H7 (cell line): Measurements from ENCODE around the gene SORBS2. TPM values are rescaled to one million over a fixed set of nuclear protein-coding genes. Genes with fewer than 3 reads are reported as not detected.

Source experiments
- DNase-seq: peaks from one replicate; pipeline ENCODE4 v3.0.0; 2012
- H3K27me3 ChIP-seq: 2 replicates; pipeline ENCODE4 v1.6.0; 2011; ENCODE audit warnings: mild to moderate bottlenecking, low read length; ENCODE audit not compliant: control insufficient read depth, insufficient read depth
- H3K36me3 ChIP-seq: replicated peaks from 2 replicates; pipeline ENCODE4 v1.5.1; 2011; ENCODE audit warnings: low read length; ENCODE audit not compliant: control insufficient read depth, insufficient read depth
- H3K4me3 ChIP-seq: 2 replicates; pipeline ENCODE4 v1.5.1; 2011; ENCODE audit warnings: low read depth, mild to moderate bottlenecking, control low read depth, low read length, moderate library complexity; ENCODE audit not compliant: insufficient read depth
- total RNA-seq: library from RNA; depleted of rRNA; stranded (reverse); fragments of >200 nt; shearing (Covaris generic); gene quantifications from 2 replicates; pipeline ENCODE4 v1.2.3, GENCODE V29; 2014

Gene SORBS2
- total RNA-seq, 1 experiment from 2014 or later = 6.8 TPM

DNA sequence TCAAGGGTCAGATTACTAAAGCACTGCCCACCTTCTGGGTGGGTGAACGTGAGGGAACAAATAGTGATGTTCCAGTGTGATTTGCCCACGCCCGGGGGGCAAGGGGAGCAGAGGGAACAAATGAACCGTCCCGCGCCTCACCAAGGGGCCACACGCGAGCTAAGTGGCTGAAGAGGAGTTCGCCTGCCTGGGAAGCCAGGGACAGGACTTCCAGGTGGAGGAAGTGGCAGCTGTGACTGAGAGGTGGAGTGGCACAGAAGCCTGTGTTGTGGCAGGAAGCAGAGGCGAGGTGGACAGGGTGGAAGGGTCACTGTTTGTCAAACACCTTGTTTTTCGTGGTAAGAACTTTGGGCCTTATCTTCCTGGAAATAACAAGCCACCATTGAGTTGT lies 9.0 kb upstream of the SORBS2 start:
- no peak for DNase-seq
- no peaks in the 10 kb centered on the region for H3K27me3 ChIP-seq
- H3K36me3 ChIP-seq = no peaks in the 10 kb centered on the region
- H3K4me3 ChIP-seq = no peak overlapping the region

DNA sequence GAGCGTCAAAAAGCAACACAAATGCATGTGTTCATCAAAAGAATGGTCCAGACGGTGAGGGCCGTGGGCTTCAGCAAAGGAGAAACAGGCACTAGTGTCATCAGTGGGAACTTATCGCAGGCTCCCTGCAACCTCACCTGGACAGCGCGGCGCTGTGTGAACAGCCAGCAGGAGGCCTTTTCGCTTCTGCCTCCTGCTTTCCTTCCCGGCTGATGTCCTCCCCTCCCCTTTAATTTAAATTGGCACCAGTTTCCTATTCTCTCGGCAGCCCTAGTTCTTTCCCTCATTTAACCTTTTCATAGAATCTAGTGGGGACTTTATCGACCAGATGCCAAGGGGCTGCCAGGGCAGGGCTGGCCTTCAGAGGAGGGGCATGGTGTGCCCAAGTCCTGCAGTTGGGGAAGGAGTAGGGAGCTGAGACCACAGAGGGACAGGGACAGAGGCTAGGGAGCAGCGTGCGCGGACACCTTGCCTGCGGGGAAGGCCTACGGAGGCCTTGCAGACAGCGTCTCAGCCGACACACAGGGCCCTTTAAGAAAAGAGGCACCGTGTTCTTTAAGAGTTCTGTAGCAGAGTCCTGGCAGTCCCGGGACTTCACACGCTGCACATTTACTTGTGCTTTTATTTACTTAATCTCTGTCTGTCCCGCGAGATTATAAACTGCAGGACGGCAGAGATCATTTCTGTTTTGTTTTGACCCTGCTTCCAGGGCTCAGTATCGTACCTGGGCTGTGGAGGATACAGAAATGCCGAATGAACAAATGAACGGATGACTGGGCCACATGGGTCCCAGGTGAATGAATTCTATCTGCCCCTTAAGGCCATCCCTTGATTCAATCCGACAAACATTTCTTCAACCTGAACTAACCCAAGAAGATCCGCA lies 8.4 kb upstream of the SORBS2 start:
- peak; percentile 48 for DNase-seq
- Histone ChIP-seq H3K27me3 (no peaks in the 10 kb centered on the region), H3K36me3 (no peaks in the 10 kb centered on the region), H3K4me3 (no peak overlapping the region)

DNA sequence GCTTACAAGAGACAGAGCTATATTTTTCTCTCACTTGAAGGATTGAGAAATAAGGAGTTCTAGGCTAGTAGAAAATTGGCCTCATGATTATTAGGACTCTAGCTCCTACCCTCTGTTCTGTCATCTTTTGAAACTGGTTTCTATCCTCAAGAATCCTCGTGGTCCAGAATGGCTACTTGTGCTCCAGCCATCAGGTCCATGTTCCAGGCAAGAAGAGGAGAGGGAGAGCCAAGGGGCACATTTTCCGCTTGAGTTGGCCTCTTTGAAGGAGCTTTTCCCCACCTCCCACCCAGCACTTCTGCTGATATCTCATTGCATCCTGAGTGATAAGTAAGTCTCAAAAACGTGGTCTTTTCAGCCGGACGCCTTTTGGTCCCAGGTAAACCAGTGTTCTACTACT lies 7.2 kb upstream of the SORBS2 start:
- no peaks in the 10 kb centered on the region for H3K27me3 ChIP-seq
- no peaks in the 10 kb centered on the region for H3K36me3 ChIP-seq
- no peak overlapping the region for H3K4me3 ChIP-seq
- DNase-seq = no peak

DNA sequence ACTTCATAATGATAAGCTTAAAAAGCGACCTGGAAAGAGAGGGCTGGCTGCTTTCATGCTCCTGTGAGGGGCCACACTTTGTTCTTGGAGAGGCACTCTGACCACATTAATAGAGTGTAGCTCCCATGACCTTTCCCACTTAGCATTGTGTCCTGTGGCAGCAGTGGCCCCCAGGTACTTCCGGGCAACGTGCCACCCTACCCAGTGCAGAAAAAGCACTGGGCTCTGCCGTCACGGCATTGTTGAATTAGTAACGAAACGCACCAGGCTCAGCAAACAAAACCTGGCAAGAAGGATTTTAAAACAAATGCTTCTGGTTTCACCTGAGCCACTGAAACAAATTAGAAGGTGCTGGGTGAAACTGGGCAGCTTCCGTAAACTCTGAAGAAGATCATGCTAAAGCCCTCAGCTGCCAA lies 5.4 kb upstream of the SORBS2 start:
- no peak overlapping the region for H3K4me3 ChIP-seq
- no peak for DNase-seq
- no peaks in the 10 kb centered on the region for H3K27me3 ChIP-seq
- no peaks in the 10 kb centered on the region for H3K36me3 ChIP-seq

DNA sequence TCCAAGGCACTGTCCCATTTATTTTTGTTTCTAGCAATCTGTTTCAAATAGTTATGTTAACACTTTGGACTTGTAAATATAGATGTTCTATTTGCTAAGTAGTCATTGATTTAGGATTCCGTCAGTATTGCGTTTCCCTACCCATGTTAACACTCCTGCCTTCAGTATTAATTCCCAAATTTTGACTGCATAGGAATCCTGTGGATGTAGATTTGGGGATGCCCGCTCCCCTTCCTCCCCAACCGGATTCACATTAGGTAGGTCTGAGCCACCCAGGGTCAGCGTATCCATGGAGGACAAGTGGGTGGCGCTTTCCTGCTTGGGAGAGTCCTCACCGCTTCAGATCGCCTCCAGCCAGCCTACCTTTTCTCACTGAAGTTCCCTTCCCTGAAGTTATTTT lies 1.1 kb upstream of the SORBS2 start:
- H3K27me3 ChIP-seq = no peaks in the 10 kb centered on the region
- no peak overlapping the region for H3K4me3 ChIP-seq
- no peaks in the 10 kb centered on the region for H3K36me3 ChIP-seq
- DNase-seq = no peak

DNA sequence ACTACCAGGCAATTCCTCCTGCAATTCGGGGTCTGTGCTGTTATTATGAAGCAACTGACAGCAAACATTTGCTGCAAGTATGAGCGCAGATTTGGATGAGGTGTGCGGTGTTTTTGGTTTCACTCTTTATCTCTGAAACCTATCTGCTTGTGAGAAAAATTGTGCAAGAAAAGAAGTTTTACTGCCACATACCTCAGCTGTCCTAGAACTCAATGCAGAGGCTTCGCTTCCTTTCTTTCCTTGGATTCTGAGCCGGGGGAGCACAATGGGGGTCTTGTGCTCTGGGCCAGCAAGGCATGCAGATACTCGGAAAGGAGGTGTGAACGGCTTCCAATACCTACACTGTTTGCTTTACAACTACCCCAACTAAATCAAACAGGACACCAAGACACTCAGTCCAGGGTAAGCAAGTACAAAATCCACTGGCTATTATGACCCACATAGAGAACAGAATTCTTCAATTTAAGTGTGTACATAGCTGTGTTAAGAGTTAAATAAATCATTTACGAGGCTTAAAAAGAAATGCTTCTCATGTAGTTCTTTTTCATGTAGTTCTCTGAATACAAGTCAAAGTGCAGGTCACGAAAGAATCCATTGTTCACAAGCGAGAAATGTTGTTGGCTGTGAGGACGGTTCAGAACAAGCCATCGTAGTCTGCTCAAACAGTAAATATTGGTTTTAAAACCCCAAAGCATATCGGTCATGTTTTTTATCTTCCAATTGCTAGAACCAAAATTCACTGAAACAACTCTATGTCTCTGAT lies 1.1 kb downstream of the SORBS2 start:
- Histone ChIP-seq H3K27me3 (no peaks in the 10 kb centered on the region), H3K4me3 (no peak overlapping the region), H3K36me3 (no peaks in the 10 kb centered on the region)
- DNase-seq = peak; percentile 58

DNA sequence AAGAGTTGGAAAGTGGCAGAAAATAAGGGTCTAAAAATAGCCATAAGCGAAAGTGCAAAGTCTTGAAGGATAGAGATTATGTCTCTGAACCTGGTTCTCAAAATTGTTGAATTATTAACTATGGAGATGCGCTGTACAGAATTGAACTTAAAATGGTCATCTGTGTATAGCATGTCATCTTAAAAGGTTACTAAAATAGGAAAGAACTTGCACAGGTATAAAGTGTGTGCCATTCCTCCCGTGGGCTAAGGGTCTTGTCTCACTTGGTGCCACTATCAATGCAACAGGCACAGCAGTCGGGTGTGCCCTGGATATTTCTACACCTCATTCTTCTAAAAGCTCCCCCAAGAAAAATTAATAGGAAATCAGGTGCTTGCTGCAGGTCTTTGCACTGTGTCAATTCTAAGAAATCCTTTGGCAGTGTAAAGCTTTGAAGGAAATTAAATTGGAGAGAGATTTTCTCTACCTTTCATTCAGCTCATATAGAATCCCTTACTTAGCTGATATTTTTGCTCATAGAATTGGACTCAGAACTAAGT lies 2.4 kb downstream of the SORBS2 start:
- no peaks in the 10 kb centered on the region for H3K27me3 ChIP-seq
- no peak overlapping the region for H3K4me3 ChIP-seq
- H3K36me3 ChIP-seq = no peaks in the 10 kb centered on the region
- no peak for DNase-seq

DNA sequence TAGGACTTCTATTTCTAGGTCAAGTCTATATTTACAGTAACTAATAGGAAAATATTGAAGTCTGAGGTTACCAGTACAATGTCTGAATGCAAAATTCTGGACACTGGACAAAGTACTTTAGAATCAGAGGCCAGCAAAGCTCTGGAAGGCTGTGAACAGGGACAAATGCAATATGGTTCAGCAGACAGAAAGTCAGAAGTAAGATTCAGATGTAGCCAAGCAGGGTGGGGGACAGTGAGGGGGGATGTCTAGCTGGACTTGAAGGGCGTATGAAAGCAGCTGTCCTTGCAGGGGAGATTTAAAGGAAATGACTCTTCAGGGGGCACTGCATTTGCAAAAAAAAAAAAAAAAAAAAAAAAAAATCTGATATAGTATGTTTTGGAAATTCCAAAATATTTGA lies 2.9 kb downstream of the SORBS2 start:
- Histone ChIP-seq H3K36me3 (no peaks in the 10 kb centered on the region), H3K4me3 (no peak overlapping the region), H3K27me3 (no peaks in the 10 kb centered on the region)
- no peak for DNase-seq

DNA sequence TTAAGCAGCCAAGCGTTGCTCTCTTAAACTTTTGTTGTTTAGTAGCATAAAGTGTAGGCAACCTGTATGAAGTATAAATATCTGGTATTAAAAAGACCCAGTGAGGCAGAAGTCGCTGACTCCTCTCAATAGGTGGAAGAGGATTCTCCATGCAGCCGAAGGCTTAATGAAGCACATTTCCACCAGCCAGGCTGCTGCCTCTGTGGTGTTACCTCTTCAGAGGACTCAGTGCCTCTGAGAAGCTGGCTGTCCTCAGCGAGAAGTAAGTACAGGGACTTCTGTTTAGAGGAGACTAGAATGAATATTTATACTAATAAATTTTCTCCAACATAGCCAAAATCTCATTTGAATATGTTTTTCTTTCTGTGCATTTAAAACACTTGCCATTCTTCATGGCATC lies 6.0 kb downstream of the SORBS2 start:
- no peak for DNase-seq
- H3K4me3 ChIP-seq = no peak overlapping the region
- H3K27me3 ChIP-seq = no peaks in the 10 kb centered on the region
- no peaks in the 10 kb centered on the region for H3K36me3 ChIP-seq

DNA sequence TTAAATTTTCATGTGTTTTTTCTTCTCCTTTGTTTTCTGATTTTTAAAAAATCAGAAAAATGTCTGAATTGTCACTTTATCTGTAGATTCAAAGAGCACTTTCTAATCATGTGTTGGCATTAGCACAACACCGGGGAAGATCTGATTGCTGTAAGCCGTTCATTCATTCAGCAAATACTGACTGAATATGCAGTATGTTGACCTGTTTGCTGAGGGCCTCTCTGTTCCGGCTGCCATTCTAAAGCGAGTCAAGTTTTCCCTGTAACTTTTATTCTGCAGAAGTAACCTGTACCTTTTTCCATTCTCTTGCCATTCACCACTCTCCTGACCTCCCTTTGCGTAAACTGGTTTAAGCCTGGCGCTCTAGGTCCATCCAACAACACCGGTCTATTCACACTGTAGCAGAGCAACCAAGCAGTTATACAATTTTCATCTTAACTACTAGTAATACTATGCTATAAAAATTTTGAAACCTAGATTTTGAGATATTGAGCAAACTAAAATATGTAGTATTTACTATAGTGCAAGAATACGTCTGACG lies 6.7 kb downstream of the SORBS2 start:
- Histone ChIP-seq H3K27me3 (no peaks in the 10 kb centered on the region), H3K4me3 (no peak overlapping the region), H3K36me3 (no peaks in the 10 kb centered on the region)
- no peak for DNase-seq

DNA sequence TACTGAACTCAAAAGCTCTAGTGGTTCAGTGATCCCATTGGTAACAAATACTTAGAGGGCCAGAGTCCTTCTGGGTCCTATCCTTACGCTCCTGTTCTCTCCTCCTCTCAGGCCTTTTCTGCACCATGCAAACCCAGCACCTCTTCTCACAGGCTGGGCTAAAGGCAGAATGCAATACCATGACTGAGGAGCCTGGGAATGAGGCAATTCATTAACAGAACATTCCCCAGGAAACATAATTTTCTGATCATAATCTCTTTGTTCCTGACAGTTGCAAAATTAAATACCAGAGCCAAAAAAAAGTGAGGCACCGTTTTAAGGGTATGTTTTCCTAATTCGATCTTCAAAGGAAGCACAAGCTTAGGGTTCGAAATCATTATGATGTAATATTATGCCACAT lies 9.0 kb downstream of the SORBS2 start:
- Histone ChIP-seq H3K36me3 (no peaks in the 10 kb centered on the region), H3K4me3 (no peak overlapping the region), H3K27me3 (no peaks in the 10 kb centered on the region)
- DNase-seq = no peak

DNA sequence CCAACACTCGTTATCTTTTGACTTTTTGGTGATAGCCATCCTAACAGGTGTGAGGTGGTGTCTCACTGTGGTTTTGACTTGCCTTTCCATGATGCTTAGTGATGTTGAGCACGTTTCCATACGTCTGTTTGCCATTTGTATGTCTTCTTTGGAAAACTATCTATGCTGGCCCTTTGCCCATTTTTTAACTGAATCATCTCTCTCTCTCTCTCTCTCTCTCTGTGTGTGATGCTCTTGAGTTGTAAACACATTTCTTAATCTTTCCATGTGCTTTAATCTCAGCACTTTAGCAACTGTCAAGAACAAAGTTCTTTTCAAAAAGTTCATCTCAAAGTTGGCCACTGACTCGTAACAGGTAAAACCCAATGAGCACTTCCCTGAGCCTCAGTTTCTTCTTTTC lies 10.5 kb downstream of the SORBS2 start:
- Histone ChIP-seq H3K27me3 (no peaks in the 10 kb centered on the region), H3K4me3 (no peak overlapping the region), H3K36me3 (no peaks in the 10 kb centered on the region)
- no peak for DNase-seq

DNA sequence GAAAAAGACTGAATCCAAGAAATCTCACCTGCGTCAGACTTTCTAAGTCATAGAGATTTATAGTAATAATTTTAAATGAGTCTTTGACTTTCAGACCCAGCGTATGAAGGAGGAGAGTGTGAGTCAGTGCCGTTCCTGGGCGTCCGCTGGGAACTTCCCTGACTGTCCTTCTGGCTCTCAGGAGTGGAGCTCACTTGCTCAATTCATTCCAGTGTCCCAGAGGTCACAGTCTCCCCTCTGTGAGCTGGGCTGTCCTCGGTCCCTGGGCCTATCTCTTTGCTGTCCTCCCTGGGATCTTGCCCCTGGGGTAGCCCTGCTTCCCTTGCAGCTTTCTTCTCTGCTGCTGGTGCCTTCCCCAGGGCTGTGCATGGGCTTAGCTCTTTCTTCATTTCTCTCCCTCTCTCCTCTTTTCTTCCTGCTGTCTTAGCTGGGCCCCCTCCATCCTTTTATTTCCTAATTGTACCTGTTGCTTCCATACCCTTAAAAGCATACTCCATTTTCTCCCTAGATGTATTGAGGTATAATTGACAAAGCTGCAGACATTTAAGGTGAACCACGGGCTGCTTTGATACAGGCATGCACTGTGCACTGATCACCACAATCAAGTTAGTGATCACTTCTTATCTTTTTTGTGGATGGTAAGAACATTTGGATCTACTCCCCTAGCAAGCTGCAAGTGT lies 11.6 kb downstream of the SORBS2 start:
- Histone ChIP-seq H3K36me3 (no peaks in the 10 kb centered on the region), H3K27me3 (no peaks in the 10 kb centered on the region)
- DNase-seq = no peak

DNA sequence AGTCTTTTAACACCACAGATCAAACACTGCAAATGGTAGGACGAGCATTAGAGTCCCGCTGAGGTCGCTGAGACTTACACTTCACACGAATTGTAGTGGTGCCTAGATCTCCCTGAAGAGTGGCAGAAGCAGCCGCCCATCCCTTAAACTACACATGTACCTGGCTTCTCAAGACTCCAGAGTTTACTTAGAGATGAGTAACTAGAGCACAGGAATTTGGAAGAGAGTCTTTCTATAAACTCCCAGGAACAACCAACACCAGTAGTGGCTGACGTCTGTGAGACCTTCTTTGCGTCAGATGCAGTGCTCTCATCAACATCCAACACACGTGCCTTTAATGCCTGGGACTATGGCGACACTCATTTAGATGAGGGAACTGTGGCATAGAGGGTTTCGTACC lies 12.6 kb downstream of the SORBS2 start:
- DNase-seq = no peak
- Histone ChIP-seq H3K36me3 (no peaks in the 10 kb centered on the region), H3K4me3 (no peak overlapping the region), H3K27me3 (no peaks in the 10 kb centered on the region)

More for the DNA sequence above, 11.6 kb downstream of the SORBS2 start:
- H3K4me3 ChIP-seq = no peak overlapping the region
